SK-N-SH (cell line): Measurements from ENCODE around the gene FBXW8. TPM values are rescaled to one million over a fixed set of nuclear protein-coding genes. Genes with fewer than 3 reads are reported as not detected.

Experiments
- CTCF ChIA-PET: fragments of 300-600, 350-600 bp; formaldehyde crosslinking; extraction: SDS; loops from one replicate; lab custom pipeline; 2021; lab: Yijun Ruan, JAX
- POLR2A ChIA-PET: fragments of 350-600 bp; sonication (Branson Sonifier 250); formaldehyde crosslinking; extraction: SDS; loops from one replicate; lab custom pipeline; 2020; ENCODE audit warnings: antibody characterized with exemption, inconsistent platforms; lab: Yijun Ruan, JAX
- DNase-seq: peaks from one replicate; pipeline ENCODE4 v3.0.0; 2012
- H2AFZ ChIP-seq: fragments of 200-600 bp; sonication (generic); 2 replicates; pipeline ENCODE4 v1.8.1; 2016; ENCODE audit warnings: antibody characterized with exemption, mild to moderate bottlenecking, low read depth
- H3F3A ChIP-seq: fragments of 200-600 bp; sonication (generic); replicated peaks from 2 replicates; pipeline ENCODE3; 2016; ENCODE audit warnings: antibody characterized with exemption, mild to moderate bottlenecking; ENCODE audit not compliant: insufficient read depth
- H3K27ac ChIP-seq, 2 experiments: fragments of 200-500 bp in 1 of 2; fragments of 200-600 bp in 1 of 2; sonication (Bioruptor generic) in 1 of 2; sonication (generic), shearing (Covaris generic) in 1 of 2; 2 replicates each; pipeline versions ENCODE4 v1.5.1 to v1.6.1; 2014 to 2016; ENCODE audit warnings: low read depth in 2 of 2, inconsistent platforms in 1 of 2, low read length in 1 of 2, mild to moderate bottlenecking in 1 of 2, mixed read lengths in 1 of 2
- H3K27me3 ChIP-seq: fragments of 200-600 bp; sonication (generic), shearing (Covaris generic); 2 replicates; pipeline ENCODE4 v1.6.1; 2016; ENCODE audit warnings: mixed run types; ENCODE audit not compliant: insufficient read depth
- H3K36me3 ChIP-seq, 2 experiments: fragments of 200-500 bp in 1 of 2; fragments of 200-600 bp in 1 of 2; sonication (Bioruptor generic) in 1 of 2; sonication (generic) in 1 of 2; replicated peaks in 1 of 2; 2 replicates each; pipeline versions ENCODE3 to v1.5.1; 2014 to 2016; ENCODE audit warnings: low read length in 1 of 2, mild to moderate bottlenecking in 1 of 2; ENCODE audit not compliant: insufficient read depth in 2 of 2, control insufficient read depth in 1 of 2
- H3K4me1 ChIP-seq, 2 experiments: fragments of 200-500 bp in 1 of 2; fragments of 200-600 bp in 1 of 2; sonication (Bioruptor generic) in 1 of 2; sonication (generic), shearing (Covaris generic) in 1 of 2; 2 replicates each; pipeline versions ENCODE4 v1.5.1 to v1.6.1; 2014 to 2016; ENCODE audit warnings: low read depth in 1 of 2, low read length in 1 of 2, mixed run types in 1 of 2; ENCODE audit not compliant: insufficient read depth in 2 of 2, control insufficient read depth in 1 of 2
- H3K4me2 ChIP-seq: fragments of 200-600 bp; sonication (generic), shearing (Covaris generic); 2 replicates; pipeline ENCODE4 v1.6.1; 2017; ENCODE audit warnings: mixed run types
- H3K4me3 ChIP-seq, 2 experiments: fragments of 200-500 bp in 1 of 2; fragments of 200-600 bp in 1 of 2; sonication (Bioruptor generic) in 1 of 2; sonication (generic), shearing (Covaris generic) in 1 of 2; 2 replicates each; pipeline versions ENCODE4 v1.5.1 to v1.8.1; 2014 to 2016; ENCODE audit warnings: low read depth in 2 of 2, inconsistent platforms in 1 of 2, low read length in 1 of 2, mild to moderate bottlenecking in 1 of 2, mixed read lengths in 1 of 2, moderate library complexity in 1 of 2
- H3K79me2 ChIP-seq: fragments of 200-600 bp; sonication (generic); 2 replicates; pipeline ENCODE4 v1.8.1; 2017; ENCODE audit warnings: mild to moderate bottlenecking; ENCODE audit not compliant: insufficient read depth
- H3K9ac ChIP-seq: fragments of 200-600 bp; sonication (generic); 2 replicates; pipeline ENCODE4 v1.6.1; 2017; ENCODE audit warnings: mixed run types
- H3K9me2 ChIP-seq: fragments of 200-600 bp; sonication (generic); 2 replicates; pipeline ENCODE4 v1.6.1; 2017; ENCODE audit warnings: mixed run types
- H3K9me3 ChIP-seq: fragments of 200-600 bp; sonication (generic); 2 replicates; pipeline ENCODE4 v1.6.1; 2017; ENCODE audit warnings: mixed run types, mild to moderate bottlenecking, moderate library complexity
- H4K20me1 ChIP-seq: fragments of 200-600 bp; sonication (generic); 2 replicates; pipeline ENCODE4 v1.6.1; 2017; ENCODE audit warnings: mild to moderate bottlenecking, mixed run types; ENCODE audit not compliant: insufficient read depth
- CHD2 ChIP-seq: fragments of 150-350 bp; IDR thresholded peaks from 2 replicates; pipeline ENCODE4 v1.6.1; 2018; ENCODE audit warnings: low read length; ENCODE audit not compliant: partially characterized antibody
- ELF1 ChIP-seq: IDR thresholded peaks from 2 replicates; pipeline ENCODE4 v1.4.0; 2012
- EP300 ChIP-seq, 2 experiments: IDR thresholded peaks; 2 replicates each; pipeline versions ENCODE4 v1.4.0 to v1.6.1; 2012; ENCODE audit warnings: borderline replicate concordance in 1 of 2, low read depth in 1 of 2, low read length in 1 of 2
- FOXJ3 ChIP-seq: sonication (generic); formaldehyde crosslinking; IDR thresholded peaks from 2 replicates; pipeline ENCODE4 v1.5.1; 2020; ENCODE audit warnings: mild to moderate bottlenecking, missing genetic modification reagents
- FOXM1 ChIP-seq: IDR thresholded peaks from 2 replicates; pipeline ENCODE4 v1.4.0; 2012; ENCODE audit warnings: low read depth, mild to moderate bottlenecking
- GABPA ChIP-seq: IDR thresholded peaks from 2 replicates; pipeline ENCODE4 v1.4.0; 2012; ENCODE audit warnings: low read depth, mild to moderate bottlenecking
- GATA2 ChIP-seq: sonication (generic); formaldehyde crosslinking; IDR thresholded peaks from 2 replicates; pipeline ENCODE4 v1.5.0; 2020; ENCODE audit warnings: mild to moderate bottlenecking, missing genetic modification reagents
- JUND ChIP-seq: IDR thresholded peaks from 2 replicates; pipeline ENCODE4 v1.4.0; 2012
- MEF2A ChIP-seq: IDR thresholded peaks from 2 replicates; pipeline ENCODE4 v1.4.0; 2012; ENCODE audit warnings: low read depth, borderline replicate concordance
- NRF1 ChIP-seq: IDR thresholded peaks from 2 replicates; pipeline ENCODE4 v1.6.1; 2012; ENCODE audit warnings: low read depth, mild to moderate bottlenecking, low read length
- POLR2AphosphoS5 ChIP-seq: IDR thresholded peaks from 2 replicates; pipeline ENCODE4 v1.6.1; 2012; ENCODE audit warnings: low read depth, low read length
- RFX5 ChIP-seq: IDR thresholded peaks from 2 replicates; pipeline ENCODE4 v1.6.1; 2012; ENCODE audit warnings: mild to moderate bottlenecking, improper control_type of control experiment, low read length
- RXRA ChIP-seq: IDR thresholded peaks from 2 replicates; pipeline ENCODE4 v1.4.0; 2012; ENCODE audit warnings: low read depth, mild to moderate bottlenecking, borderline replicate concordance
- TCF12 ChIP-seq: IDR thresholded peaks from 2 replicates; pipeline ENCODE4 v1.4.0; 2012
- YY1 ChIP-seq: IDR thresholded peaks from 2 replicates; pipeline ENCODE4 v1.4.0; 2012; ENCODE audit warnings: low read depth, mild to moderate bottlenecking
- WGBS: methylation state at CpG from one replicate; pipeline ENCODE4 v1.1.6; 2017; ENCODE audit warnings: low lambda C conversion rate; 5-methylcytosine and 5-hydroxymethylcytosine counted together
- polyA plus RNA-seq, 3 experiments: library from polyadenylated mRNA; depleted of rRNA; stranded (reverse); fragments of >200 nt; gene quantifications; 2 replicates each; pipeline ENCODE4 v1.2.3, GENCODE V29; 2012
- TF ChIP-seq, protein P1 (sequence below): IDR thresholded peaks from 2 replicates; pipeline ENCODE4 v1.4.0; 2012; ENCODE audit warnings: low read depth, borderline replicate concordance
- TF ChIP-seq, protein P2 (sequence below): IDR thresholded peaks from 2 replicates; pipeline ENCODE4; 2012
- TF ChIP-seq, protein P3 (sequence below): IDR thresholded peaks from 2 replicates; pipeline ENCODE4 v1.4.0; 2012; ENCODE audit warnings: low read depth
- TF ChIP-seq, protein P4 (sequence below): IDR thresholded peaks from 2 replicates; pipeline ENCODE4 v1.6.1; 2012; ENCODE audit warnings: mild to moderate bottlenecking, low read depth, low read length, moderate library complexity

Gene FBXW8
- polyA plus RNA-seq, 1 of the 3 experiments (the other 2 are of a cell fraction), result 15.6 TPM

DNA sequence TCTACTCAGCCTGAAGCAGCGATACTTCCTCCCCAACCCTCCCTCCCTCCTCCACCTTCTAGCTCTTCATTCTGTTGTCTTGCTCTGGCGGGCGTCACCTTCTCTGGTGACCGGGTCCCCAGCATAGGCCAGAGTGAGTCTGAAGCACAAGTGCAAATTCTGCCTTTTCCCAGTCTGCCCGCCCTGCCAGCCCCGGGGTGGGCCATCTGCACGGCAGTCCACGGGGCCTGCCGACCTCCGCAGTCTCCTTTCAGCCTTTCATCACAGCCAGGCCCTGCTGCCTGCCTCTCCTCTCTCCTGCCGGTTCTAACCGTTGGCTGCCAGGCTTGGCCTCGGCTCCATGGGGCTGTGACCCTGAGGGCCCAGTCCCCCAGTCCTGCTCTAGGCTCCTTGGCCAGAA, 129.7 kb downstream of the FBXW8 start:
- WGBS, result 72% methylated on average over 11 of the region's 13 CpGs
- peaks cover 0 to 6% of the 10 kb centered on the region in 2 experiments; a peak in 1 of 4 replicates for H3K4me1 ChIP-seq
- no peaks in the 10 kb centered on the region for H3K9me2 ChIP-seq
- ChIA-PET CTCF (interaction anchor here (0.8 kb wide), 1 partner anchor 14 kb away, joined by 4 read pairs; no protein-coding TSS in a partner anchor), POLR2A (no interaction called here)
- TF ChIP-seq, protein P1, sequence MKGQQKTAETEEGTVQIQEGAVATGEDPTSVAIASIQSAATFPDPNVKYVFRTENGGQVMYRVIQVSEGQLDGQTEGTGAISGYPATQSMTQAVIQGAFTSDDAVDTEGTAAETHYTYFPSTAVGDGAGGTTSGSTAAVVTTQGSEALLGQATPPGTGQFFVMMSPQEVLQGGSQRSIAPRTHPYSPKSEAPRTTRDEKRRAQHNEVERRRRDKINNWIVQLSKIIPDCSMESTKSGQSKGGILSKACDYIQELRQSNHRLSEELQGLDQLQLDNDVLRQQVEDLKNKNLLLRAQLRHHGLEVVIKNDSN, result no peak
- no peak for TF ChIP-seq TCF12
- no peak overlapping the region for H3K9ac ChIP-seq
- no peaks in the 10 kb centered on the region for H3K27me3 ChIP-seq
- H3K9me3 ChIP-seq, result no peaks in the 10 kb centered on the region
- no peak overlapping the region for H2AFZ ChIP-seq
- no peaks in the 10 kb centered on the region for H4K20me1 ChIP-seq
- DNase-seq, result no peak
- no peak overlapping the region for H3K4me3 ChIP-seq
- no peak overlapping the region for H3K4me2 ChIP-seq
- H3K27ac ChIP-seq, result no peak overlapping the region
- H3F3A ChIP-seq, result no peaks in the 10 kb centered on the region
- H3K36me3 ChIP-seq, result no peaks in the 10 kb centered on the region
- H3K79me2 ChIP-seq, result no peaks in the 10 kb centered on the region

DNA sequence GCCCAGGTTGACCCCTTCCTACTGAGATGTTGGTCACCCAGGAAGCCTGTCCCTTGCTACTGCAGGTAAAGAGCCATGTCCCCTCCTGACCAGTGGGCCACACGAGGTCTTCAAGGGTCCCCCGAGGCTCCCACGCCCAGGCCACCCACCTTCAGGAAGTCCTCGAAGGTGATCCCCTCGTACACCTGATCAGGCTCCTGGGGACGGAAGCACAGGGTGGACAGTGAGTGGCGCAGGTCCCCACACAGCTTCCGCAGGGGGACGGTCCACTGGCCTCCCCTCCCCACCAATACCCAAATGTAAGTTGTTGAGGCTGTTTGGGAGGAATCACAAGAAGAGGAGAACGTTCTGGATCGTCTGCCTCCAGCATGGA, 131.0 kb downstream of the FBXW8 start:
- no peaks in the 10 kb centered on the region for H3K27me3 ChIP-seq
- H3K4me1 ChIP-seq, result peaks cover 0 to 13% of the 10 kb centered on the region in 2 experiments; a peak in 1 of 4 replicates
- no peaks in the 10 kb centered on the region for H4K20me1 ChIP-seq
- H3K9me3 ChIP-seq, result no peaks in the 10 kb centered on the region
- ChIA-PET CTCF (interaction anchor here (1.4 kb wide), 1 partner anchor 808 kb away, joined by 3 read pairs; no protein-coding TSS in a partner anchor), POLR2A (no interaction called here)
- no peak for DNase-seq
- H3K27ac ChIP-seq, result no peak overlapping the region
- H3K9me2 ChIP-seq, result no peaks in the 10 kb centered on the region
- H2AFZ ChIP-seq, result no peak overlapping the region
- H3K36me3 ChIP-seq, result no peaks in the 10 kb centered on the region
- no peak overlapping the region for H3K4me3 ChIP-seq
- no peak overlapping the region for H3K9ac ChIP-seq
- H3K4me2 ChIP-seq, result no peak overlapping the region
- TF ChIP-seq FOXJ3 (CRISPR knock-in tag) (no peak), FOXM1 (no peak), EP300 (IDR thresholded peaks at IDR 0.05; ENCODE audit: borderline replicate concordance in 1 of 2, low read depth in 1 of 2, low read length in 1 of 2) (no peak), POLR2AphosphoS5 (no peak), RXRA (no peak), NRF1 (no peak), GABPA (no peak), CHD2 (no peak), YY1 (no peak), RFX5 (no peak), TCF12 (no peak), MEF2A (no peak), JUND (no peak), GATA2 (CRISPR knock-in tag) (no peak), ELF1 (no peak)
- TF ChIP-seq, protein P2, sequence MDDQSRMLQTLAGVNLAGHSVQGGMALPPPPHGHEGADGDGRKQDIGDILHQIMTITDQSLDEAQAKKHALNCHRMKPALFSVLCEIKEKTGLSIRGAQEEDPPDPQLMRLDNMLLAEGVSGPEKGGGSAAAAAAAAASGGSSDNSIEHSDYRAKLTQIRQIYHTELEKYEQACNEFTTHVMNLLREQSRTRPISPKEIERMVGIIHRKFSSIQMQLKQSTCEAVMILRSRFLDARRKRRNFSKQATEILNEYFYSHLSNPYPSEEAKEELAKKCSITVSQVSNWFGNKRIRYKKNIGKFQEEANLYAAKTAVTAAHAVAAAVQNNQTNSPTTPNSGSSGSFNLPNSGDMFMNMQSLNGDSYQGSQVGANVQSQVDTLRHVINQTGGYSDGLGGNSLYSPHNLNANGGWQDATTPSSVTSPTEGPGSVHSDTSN, result no peak
- TF ChIP-seq, protein P3, sequence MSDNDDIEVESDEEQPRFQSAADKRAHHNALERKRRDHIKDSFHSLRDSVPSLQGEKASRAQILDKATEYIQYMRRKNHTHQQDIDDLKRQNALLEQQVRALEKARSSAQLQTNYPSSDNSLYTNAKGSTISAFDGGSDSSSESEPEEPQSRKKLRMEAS, result no peak
- TF ChIP-seq, protein P4, sequence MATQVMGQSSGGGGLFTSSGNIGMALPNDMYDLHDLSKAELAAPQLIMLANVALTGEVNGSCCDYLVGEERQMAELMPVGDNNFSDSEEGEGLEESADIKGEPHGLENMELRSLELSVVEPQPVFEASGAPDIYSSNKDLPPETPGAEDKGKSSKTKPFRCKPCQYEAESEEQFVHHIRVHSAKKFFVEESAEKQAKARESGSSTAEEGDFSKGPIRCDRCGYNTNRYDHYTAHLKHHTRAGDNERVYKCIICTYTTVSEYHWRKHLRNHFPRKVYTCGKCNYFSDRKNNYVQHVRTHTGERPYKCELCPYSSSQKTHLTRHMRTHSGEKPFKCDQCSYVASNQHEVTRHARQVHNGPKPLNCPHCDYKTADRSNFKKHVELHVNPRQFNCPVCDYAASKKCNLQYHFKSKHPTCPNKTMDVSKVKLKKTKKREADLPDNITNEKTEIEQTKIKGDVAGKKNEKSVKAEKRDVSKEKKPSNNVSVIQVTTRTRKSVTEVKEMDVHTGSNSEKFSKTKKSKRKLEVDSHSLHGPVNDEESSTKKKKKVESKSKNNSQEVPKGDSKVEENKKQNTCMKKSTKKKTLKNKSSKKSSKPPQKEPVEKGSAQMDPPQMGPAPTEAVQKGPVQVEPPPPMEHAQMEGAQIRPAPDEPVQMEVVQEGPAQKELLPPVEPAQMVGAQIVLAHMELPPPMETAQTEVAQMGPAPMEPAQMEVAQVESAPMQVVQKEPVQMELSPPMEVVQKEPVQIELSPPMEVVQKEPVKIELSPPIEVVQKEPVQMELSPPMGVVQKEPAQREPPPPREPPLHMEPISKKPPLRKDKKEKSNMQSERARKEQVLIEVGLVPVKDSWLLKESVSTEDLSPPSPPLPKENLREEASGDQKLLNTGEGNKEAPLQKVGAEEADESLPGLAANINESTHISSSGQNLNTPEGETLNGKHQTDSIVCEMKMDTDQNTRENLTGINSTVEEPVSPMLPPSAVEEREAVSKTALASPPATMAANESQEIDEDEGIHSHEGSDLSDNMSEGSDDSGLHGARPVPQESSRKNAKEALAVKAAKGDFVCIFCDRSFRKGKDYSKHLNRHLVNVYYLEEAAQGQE, result no peak
- 74% methylated on average over 5 of the region's 11 CpGs for WGBS
- no peaks in the 10 kb centered on the region for H3K79me2 ChIP-seq
- H3F3A ChIP-seq, result no peaks in the 10 kb centered on the region
